GM12864 (cell line): Measurements from ENCODE around the gene DCLRE1A.

Experiments
- DNase-seq: peaks from one replicate; pipeline ENCODE4 v3.0.0-alpha.2; 2011; ENCODE audit warnings: low read depth
- H3K4me3 ChIP-seq: 2 replicates; pipeline ENCODE4 v1.5.1; 2011; ENCODE audit warnings: mild to moderate bottlenecking, low read depth, low read length, control low read depth
- TF ChIP-seq, protein P1 (sequence below): IDR thresholded peaks from 2 replicates; pipeline ENCODE4 v1.5.1; 2011; ENCODE audit warnings: low read depth, mild to moderate bottlenecking, moderate library complexity, low read length, control low read depth, inconsistent platforms; ENCODE audit errors: missing control alignments

DCLRE1A gene

DNA sequence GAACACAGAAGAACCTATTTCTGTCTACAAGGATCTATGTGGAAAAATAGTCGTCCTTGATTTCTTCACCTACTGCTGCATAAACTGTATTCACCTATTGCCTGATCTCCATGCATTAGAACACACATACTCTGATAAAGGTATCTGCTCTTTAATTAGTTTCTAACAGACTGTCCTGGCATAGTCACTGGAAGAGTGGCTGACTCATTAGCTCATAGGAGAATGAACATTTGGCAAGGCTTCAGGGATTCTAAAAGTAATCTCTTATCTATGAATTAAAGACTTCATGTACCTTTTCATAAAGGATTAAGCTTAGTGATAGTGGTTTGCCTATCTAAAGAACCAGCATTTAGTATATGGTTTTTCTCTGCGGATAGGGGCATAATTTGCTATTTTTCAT is 4.7 kb upstream of the DCLRE1A start:
- no peak overlapping the region for H3K4me3 ChIP-seq
- TF ChIP-seq, protein P1, sequence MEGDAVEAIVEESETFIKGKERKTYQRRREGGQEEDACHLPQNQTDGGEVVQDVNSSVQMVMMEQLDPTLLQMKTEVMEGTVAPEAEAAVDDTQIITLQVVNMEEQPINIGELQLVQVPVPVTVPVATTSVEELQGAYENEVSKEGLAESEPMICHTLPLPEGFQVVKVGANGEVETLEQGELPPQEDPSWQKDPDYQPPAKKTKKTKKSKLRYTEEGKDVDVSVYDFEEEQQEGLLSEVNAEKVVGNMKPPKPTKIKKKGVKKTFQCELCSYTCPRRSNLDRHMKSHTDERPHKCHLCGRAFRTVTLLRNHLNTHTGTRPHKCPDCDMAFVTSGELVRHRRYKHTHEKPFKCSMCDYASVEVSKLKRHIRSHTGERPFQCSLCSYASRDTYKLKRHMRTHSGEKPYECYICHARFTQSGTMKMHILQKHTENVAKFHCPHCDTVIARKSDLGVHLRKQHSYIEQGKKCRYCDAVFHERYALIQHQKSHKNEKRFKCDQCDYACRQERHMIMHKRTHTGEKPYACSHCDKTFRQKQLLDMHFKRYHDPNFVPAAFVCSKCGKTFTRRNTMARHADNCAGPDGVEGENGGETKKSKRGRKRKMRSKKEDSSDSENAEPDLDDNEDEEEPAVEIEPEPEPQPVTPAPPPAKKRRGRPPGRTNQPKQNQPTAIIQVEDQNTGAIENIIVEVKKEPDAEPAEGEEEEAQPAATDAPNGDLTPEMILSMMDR: no peak
- no peak for DNase-seq

DNA sequence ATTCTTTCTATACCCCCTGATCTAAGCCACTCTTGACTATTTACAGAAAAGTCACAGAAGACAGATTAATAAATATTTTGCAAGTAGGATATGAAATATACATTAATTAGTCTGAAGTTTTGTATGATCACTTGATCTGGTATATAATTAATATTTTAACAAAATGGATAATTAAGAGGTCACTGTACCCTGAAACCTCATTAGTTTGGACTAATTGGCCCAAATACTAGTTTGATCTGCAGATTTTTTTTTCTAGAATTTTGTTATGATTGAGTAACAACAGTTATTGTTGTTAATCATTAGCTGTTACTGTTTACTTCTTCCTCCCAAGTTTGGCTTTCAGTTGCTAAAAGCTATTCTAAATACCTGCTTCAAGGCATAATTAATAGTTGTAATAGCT is 3.3 kb upstream of the DCLRE1A start:
- TF ChIP-seq, protein P1: no peak
- no peak for DNase-seq
- H3K4me3 ChIP-seq: peak overlapping the region; percentile 100; the same call in 1 of the 2 replicates

DNA sequence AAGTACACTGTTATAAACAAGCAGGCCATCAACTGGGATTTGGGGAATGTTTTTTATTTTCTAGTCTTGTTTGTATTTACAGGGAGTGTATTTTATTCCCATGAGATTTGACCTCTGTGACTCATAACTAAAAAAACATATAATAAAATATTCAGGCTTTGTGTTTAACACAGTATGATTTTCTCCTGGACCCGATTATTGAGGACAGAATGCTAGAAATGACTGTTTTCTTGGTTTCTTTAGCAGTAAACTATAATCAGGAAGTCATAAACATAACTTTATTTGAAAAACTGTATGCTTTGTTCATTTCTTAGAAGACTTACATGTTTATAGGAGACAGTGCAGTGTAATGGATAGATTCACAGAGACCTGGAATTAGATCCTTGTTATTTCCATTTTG is 2.7 kb upstream of the DCLRE1A start:
- H3K4me3 ChIP-seq: peak overlapping the region; percentile 100; the same call in 1 of the 2 replicates
- DNase-seq: no peak
- TF ChIP-seq, protein P1: no peak

DNA sequence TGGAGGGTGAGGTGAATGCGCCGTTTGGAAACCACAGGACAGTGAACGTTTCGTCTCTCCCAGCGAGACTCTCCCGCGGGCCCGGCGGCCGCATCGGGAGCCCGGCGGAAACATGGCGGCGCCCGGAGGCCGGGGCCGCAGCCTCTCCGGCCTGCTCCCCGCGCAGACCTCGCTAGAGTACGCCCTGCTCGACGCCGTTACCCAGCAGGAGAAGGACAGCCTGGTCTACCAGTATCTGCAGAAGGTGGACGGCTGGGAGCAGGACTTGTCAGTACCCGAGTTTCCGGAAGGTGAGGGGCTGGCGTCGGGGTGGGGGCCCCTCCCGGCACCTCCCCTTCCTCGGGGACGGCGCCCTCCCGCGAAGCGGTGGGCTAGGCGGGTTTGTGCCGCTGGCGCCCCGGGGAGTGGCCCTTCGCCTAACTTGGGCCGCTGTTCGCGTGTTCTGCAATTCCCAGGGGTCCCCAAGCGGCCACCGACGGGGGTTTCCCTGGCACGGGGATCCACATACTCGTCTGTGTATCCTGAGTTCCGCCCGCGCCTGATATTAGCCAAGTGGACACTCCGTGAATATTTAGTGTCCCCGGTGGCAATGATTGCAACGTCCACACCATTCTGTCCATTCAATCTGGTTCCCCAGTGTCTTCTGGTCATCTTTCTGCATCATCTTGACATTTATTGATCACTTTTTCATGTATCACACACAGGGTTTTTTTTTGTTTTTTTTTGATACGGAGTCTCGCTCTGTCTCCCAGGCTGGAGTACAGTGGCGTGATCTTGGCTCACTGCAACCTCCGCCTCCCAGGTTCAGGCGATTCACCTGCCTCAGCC is 1.1 kb upstream of the DCLRE1A start:
- H3K4me3 ChIP-seq: peak overlapping the region; percentile 100
- TF ChIP-seq, protein P1: no peak
- no peak for DNase-seq

DNA sequence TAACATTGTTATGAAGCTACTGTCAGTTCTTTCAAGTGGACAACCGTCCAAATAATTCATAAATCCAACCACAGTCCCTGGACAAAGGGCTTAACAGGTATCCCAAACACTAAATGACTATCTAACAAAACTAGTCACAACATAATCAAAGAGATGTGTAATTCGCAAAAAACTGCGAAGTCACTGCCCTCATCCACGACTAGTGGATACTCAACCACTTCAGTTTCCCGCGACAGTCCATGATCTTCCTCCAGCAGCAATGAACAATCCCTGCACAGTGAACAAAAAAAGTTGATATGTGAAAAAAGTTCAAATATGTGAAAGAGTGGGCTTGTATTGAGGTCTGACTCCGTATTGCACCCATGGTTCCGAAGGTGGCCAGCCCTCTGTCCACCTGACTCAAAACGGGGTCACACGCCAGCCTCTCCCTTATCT is 287 bp downstream of the DCLRE1A start:
- peak overlapping the region; percentile 100 for H3K4me3 ChIP-seq
- TF ChIP-seq, protein P1: no peak
- no peak for DNase-seq

DNA sequence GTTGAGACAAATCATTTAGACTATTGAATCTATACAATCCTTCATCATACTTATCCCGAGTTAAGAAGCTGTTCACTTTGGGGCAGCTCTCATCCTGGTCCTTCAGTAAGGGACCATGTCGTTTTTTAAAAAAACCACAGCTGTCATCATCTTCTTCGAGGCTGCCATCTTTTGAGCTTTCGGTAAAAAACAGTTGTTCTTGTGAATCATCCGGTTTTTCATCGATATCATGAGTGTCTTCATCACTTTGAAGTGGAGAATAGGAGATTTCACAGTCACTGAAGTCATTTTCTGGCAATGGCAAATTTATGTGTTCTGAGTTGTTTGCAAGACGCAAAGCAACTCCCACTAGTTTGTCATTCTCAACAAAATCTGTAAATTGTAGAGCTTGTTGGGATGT is 3.9 kb downstream of the DCLRE1A start:
- H3K4me3 ChIP-seq: no peak overlapping the region
- no peak for DNase-seq
- TF ChIP-seq, protein P1: no peak
